ENCODE results near the gene TMEM131.
"Not testable (repeated sequence)": the region's sequence is repeated elsewhere in the genome, so short reads cannot be mapped to it uniquely, and the experiment has no call there.

TMEM131 gene

GRCh38 chr2:97991081-97991856 lies 4.5 kb downstream of the TMEM131 start:
- DNase-seq = no peak

- DNase-seq = no peak
Observed at GRCh38 chr2:97988722-97989121, 7.0 kb downstream of the TMEM131 start.

DNA sequence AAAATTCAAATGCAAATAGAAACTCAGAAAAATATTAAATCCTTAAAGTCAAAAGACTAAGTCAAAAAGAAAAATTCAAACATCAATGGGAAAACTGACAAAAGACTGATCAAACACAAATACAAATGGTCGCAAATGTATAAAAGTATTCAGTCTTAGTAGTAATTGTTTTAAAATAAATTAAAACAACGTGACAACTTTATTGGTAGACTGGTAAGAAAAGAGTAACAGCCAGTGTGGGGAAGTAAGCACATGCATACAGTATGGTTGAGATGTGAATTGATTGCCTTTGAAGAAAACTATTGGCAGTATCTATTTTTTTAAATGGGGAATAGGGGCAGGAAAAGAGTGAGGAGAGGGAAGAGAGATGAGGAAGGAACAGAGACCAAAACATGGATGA lies 9.8 kb downstream of the TMEM131 start:
- no peak for DNase-seq

GRCh38 chr2:97983698-97984097 lies 12.1 kb downstream of the TMEM131 start:
- no peak for DNase-seq

- no peak for DNase-seq
Observed at GRCh38 chr2:97983134-97983533, 12.6 kb downstream of the TMEM131 start.

GRCh38 chr2:97982621-97983020 lies 13.1 kb downstream of the TMEM131 start:
- no peak for DNase-seq

GRCh38 chr2:97981961-97982360 lies 13.8 kb downstream of the TMEM131 start:
- no peak for DNase-seq

DNA sequence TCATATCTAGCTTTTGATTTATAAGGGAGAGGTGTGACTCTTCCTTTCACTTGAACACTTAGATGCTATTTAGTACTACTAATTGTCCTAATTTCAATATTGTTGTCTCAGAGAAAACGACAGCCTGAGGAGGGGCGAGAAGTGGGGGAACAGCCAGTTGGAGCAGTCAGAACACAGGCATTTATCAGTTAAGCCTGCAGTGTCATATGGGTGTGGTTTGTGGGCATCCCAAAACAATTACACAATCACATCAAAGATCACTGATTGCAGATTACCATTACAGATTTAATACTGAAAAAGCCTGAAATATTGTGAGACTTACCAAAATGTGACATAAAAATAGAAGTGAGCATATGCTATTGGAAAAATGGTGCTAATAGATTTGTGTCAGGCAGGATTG lies 15.8 kb downstream of the TMEM131 start:
- no peak for DNase-seq

DNA sequence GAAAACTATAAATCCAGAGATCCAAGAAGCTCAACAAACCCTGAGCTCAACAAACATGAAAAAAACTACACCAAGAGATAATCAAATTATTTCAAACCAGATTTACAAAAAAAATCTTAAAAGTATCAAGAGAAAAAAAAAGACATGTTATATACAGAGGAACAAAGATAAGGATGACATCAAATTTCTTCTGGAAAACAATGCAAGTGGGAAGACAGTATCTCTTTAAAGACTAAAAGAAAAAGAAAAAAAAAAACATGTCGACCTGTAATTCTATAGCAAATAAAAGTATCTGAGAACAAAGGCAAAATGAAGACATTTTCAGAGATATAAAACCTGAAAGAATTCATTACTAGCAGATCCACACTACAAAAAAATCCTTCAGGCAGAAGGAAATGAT lies 21.3 kb downstream of the TMEM131 start:
- no peak for DNase-seq

DNA sequence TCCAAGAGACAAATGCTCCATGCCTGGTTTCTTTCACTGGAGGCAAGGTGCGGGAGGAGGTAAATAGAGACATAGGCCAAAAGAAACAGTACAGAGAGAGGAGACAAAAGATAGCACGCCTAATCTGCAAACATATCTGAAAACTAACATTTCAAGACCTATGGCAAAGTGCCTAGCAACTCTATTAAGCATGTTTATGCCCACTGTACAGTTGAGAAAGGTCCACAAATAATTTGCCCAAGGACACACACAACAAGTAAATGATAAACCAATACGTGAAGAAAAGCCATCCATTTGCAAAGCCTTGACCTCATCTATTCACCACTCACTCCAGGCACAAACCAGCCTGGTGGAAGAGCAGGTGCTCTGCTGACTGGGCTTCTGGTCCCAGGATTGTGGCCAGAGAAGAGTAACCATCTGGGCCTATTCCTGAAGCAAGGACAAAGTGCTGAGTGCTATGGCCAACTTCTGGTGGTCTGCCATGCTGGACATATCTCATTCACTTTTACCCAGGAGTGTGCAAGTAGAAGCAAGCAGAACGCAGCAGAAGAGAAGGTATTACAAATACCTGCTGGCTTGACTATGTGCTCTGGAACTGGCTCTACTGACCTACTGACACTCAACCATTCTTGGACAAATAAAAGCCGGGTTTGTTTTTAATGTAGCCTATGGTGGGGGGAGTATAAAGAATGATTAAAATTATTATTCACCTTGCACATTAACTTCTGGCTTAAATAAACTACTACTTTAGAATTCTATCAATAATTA lies 25.3 kb downstream of the TMEM131 start:
- no peak for DNase-seq

DNA sequence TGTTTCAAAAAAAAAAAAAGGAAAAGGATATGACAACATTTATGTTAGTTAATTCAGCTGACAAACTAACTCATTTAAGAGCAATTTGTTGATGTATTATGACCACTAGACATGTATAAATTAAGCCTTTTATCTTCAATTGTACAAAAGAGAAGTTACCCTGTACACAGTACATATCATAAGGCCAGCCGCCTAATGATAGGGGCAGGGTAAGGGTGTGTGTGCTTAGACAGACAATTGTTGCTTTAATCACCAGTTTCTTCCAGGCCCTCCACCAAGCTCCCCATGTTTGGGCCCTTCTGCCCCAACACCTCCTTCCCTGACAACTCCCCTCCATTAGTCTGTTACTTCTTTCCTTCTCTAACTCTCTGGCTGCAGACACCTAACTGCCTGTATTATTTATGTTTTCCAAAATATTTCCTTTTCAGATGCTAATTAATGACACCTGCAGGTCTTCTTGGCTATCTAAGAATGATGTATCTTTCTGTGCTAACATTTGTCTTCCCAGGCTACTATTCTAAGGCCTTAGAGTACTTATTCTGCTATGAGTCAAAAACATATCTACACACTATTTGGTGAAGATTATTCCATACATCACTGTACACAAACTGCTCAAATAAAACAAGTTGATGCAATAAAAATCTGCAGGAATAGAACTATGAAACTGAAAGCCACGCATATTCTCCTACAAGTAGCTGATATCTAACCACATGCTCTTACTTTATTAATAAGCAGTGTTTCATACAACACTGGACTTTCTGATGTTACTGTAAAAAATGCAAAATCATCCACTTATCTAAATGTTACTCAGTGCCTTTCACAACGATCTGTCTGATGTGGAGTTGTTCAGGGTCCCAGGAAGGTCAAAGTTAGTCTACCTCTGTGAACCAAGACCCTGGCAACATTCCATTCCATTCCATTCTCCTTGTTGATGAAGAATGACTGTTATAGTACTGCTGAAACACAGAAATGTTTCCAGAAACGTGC lies 26.4 kb downstream of the TMEM131 start:
- no peak for DNase-seq

DNA sequence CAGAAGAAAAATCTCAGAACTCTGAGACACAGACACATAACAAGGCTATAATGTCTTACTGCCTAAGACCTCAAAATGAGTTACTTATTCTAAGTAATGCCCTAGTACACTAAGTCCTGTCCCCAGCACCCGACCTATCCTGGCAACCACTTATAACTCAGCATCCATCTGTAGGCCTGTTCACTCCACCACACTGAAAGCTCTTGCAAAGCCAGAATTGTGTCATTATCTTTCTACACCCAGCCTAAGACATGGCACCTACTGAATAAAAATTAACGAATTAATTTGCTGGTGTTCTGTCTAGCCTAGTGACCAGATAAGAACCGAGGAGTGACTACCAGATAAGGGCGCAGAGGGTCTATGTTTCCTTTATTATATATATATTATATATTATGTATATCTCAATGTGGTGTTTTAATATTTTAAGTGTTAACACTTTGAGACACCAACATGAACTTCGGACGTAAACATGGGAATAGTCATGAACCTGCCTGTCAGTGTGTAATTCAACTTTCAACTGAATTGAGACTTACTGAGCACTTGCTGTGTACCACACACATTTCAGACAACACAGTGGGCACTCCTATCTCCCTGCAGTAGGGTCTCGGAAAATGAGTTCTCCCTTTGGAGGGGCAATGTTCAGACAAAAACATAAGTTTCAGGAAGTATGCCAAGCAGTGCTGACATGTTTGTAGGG lies 27.7 kb downstream of the TMEM131 start:
- DNase-seq = no peak

- no peak for DNase-seq
Observed at GRCh38 chr2:97967216-97967592, 28.5 kb downstream of the TMEM131 start.

DNA sequence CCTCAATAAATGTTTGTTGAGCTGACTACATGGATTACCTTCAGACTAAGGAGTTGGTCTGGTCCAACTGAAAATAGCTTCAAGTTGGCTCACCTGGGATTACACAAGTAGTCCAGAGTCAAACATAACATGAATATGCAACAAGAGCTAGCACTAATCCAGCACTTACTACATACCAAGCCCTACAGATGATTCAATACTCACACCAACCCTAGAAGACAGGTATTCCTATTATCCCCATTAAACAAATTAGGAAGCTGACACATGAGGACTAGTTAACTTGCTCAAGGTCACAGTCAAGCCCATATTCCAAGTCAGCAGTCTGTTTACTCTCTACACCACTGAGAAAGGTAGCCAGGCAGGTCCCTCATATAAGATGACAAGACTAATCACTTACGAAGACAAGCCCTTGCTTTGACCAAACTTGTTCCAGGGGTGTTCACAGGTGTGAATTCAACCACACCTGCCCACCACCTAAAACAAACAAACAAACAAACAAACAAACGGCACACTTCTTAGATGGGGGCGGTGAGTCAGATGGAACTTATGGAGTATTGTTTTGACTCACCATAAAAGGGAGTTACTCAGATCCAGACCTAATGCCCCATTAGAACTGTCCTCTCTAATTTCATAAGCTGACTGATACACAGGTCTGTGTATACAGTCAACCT lies 29.1 kb downstream of the TMEM131 start:
- DNase-seq = no peak

- no peak for DNase-seq
Observed at GRCh38 chr2:97965116-97965515, 30.6 kb downstream of the TMEM131 start.

- DNase-seq = no peak
Observed at GRCh38 chr2:97963880-97964279, 31.9 kb downstream of the TMEM131 start.

DNA sequence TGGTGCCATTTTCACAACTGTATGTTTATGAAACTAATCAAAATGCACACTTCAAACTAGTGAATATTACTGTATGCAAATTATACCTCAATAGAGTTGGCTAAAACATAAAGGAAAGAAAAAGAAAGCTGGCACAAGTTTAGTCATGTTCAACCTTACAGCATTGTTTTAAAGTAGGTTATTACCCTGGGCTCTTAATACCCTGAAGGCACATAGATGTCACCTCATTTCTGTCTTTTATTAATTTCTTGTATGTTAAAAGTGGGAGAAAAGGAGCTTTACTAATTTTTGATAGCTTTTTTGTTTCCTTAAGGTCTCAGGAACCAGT lies 32.7 kb downstream of the TMEM131 start:
- no peak for DNase-seq

DNA sequence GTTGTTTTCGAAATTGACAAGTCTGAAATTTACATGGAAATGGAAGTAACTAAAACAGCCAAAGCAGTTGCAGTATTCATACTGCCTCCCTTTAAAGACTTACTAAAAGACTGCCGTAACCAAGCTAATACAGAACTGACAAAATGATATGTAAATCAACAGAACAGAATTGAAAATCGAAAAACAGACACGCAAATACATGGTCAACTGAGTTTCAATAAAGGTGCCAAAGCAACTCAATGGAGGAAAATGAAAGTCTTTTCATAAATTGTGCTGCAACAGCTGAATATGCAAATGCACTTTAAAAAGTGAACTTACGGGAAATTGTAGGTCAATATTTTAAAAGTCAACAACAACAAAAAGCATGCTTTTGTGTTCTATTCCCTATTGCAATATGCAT lies 34.2 kb downstream of the TMEM131 start:
- no peak for DNase-seq

GRCh38 chr2:97958184-97958583 lies 37.6 kb downstream of the TMEM131 start:
- no peak for DNase-seq

DNA sequence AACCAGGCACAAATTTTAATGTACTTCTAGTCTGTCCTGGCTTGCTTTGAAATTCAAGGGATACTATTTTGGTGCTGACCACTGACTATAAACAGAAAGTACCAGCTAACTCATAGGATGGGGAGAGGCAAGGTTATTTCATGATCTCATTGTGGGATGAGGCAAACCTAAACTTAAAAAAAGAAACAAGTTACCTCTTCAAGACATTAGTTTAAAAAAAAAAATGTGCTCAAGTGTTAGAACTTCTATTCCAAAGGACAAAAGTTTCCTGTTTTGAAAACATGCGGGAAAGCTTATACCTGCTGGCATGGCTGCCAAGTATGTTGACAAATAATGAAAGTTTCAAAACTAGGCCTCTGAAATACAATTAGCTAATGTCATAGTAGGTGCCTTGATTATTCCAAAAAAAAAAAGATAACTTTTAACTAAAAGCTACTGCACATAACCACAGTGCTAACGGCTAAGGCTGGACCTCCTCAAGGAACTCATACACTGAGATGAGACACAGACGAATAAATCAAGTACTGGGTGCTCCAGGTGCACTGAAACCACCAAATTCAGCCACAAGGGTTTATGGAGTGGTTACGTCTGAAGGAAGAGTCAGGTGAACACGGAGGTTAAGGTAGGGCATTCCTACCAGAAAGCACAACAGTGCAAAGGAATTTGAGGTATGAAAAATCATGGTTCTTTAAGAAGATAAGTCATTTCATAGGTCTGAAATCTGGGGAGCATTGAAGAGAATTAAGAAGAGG lies 38.1 kb downstream of the TMEM131 start:
- DNase-seq = no peak

DNA sequence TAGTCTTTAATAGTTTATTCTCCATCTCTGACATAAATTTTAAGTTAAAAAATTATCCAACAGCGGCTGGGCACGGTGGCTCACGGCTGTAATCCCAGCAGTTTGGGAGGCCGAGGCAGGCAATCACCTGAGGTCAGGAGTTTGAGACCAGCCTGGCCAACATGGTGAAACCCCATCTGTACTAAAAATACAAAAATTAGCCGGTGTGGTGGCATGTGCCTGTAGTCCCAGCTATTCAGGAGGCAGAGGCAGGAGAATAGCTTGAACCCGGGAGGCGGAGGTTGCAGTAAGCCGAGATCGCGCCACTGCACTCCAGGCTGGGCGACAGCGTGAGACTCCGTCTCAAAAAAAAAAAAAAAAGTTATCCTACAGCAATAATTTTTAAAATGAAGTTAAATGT lies 39.0 kb downstream of the TMEM131 start:
- DNase-seq = not testable (repeated sequence)
